GM18502 (cell line): ENCODE measurements around the gene RXRA.

ENCODE experiments used
- ATAC-seq: cut with Tn5 transposase; IDR thresholded peaks from one replicate; pipeline ENCODE4 v1.9.1; 2021; ENCODE audit warnings: mild to moderate bottlenecking; ENCODE audit not compliant: unreplicated experiment, poor library complexity

The RXRA gene

DNA sequence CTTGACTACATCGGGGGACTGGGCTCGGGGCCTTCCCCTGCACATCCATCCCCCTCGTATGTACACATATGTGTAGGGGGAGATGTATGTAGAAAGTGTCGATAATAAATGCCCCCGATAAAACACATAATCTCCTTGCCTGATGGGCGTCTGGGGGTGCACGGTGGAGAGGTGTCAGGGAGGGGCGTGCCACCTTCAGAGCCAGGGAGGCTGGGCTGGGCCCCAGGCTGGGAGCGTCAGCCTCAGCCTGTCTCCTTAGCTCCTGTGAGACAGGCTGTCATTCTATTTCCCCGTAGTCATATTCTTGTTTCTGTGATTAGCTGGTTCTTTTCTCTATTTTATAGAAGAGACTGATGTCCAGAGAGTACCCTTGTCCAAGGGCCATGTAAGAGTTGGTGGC lies 4.7 kb upstream of the RXRA start:
- no peak for ATAC-seq

GRCh38 chr9:134321946-134322741 lies 4.1 kb upstream of the RXRA start:
- no peak for ATAC-seq

DNA sequence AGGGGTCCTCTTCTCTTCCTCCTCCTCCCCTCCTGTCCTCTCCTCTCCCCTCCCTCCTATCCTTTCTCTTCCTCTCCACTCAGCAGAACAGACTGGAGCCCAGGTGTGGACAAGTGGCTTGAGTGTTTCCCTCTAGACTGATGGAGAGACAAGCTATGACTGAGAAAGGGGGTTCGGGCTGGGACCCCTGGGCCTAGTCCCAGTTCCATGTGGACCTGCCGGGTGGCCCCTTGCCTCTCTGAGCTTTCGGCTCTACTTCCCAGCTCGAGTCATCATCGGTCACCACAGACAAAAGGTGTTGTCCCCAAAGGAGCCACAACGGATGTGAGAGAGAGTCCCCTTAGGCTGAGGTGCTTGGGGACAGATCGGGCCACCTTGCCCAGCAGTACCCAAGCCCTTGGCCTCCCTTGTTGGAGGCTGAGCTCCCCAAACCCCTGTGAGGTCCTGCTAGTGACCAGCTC lies 3.4 kb upstream of the RXRA start:
- no peak for ATAC-seq

- ATAC-seq, result no peak
These were observed 2.4 kb upstream of the RXRA start for GRCh38 chr9:134323741-134324358.

GRCh38 chr9:134324359-134325095 lies 1.7 kb upstream of the RXRA start:
- ATAC-seq, result no peak

DNA sequence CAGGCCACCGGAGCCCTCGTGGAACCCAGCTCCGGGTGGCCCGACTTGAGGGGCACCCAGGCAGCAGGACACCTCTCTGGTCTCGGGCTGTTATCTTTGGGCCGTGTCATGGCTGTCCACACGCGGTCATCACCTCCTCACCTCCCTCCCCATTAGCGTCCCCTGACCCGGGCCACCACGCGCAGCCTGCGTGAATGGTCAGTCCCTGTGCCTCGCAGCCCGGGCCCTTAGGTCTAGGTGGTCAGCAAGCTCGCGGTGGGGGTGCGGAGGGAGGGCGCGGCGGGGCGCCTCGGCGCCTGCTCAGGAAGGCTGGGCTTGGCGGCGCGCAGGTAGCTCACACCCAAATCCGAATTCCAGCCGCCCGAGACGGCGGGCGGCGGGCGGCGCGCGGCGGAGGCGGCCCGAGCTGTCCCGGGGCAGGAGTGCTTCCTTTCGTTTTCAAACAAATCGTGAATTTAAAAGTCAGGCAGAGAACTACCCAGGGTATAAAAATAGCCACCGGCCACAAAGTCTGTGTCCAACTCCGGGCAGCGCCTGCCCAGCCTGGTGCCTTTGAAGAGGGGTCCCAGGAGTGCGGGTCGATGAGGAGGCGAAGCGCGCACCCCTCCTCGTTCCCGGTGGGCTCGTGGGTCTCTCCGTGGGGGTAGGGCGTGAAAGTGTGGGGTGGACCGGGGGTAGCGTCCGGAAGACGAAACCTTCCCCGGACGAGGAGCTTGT lies 1.0 kb upstream of the RXRA start:
- peak; percentile 8 for ATAC-seq

DNA sequence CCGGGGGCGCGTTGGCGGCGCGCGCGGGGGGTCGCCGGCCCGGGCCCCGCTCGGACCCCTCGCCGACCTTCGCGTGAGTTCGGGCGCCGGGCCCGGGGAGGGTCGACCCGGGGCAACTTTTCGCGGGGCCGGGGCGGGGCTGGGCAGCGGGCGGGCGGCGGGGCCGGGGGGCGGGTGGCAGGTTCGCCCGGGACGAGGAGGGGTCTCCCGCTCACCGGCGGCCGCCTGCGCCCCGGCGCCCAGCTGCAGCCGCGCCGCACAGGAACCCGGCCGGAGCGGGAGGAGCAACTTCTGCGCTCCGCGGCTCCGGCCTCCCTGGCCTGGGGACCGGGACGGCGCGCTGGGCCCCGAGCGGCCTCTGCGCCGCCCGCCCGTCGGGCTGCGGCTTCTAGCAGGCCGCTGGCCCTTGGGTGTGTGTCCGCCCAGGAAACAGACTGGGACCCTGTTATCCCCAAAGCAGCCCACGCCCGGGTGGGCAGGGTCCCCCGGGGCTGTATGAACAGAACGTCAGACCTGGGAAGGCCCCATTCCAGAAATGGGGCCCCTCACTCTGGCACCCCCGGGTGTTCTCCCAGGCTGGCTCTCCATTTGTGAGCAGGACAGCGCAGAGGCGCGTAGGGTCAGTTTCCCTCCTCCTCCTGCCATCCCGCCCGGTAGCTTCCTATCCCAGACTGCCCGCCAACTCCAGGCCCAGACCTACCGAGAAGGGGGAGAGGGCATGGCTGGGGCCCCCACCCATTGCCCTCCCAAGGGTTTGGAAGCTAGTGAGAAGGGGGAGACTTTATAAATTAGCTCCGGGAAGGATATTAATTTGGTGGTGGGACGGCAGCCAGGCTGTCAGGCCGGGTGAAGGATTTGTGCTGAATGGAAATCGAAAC lies 708 bp downstream of the RXRA start:
- ATAC-seq, result no peak

- no peak for ATAC-seq
These were observed 1.5 kb downstream of the RXRA start for GRCh38 chr9:134327671-134328231.

GRCh38 chr9:134328341-134328840 lies 2.1 kb downstream of the RXRA start:
- no peak for ATAC-seq

DNA sequence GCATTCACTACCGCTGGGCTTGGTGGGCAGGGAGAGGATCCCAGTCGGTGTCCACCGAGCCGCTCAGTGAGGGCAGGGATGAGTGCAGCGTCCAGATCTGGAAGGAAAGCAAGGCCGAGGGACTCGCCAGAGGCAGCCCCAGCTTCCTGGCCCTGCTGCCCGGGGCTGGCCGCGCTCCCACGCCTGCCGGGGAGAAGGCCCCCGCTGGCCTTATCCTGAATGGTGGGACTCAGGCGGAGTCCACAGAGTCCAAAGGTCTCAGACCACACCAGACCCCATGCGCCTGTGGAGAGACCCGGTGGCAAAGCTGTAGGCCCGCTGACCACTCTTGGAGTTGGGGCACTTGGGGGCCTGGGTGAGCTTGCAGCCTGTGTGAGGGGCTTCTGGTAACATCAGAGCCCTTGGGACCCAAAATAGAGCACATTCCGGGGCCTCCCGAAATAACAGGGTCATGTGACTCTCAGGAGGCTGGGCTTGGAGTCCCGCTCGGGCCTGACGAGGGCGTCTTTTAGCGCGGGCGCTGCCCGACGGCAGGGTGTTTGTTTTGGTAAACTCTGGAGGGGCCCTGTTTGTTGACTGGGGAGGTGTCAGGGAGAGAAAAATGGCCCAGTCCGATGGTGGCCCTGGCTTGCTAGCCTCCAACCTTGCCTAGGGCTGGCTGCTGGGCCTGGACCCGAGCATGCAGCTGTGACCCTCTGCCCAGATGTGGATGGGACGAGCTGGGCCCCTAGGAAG lies 2.8 kb downstream of the RXRA start:
- no peak for ATAC-seq

- no peak for ATAC-seq
These were observed 3.3 kb downstream of the RXRA start for GRCh38 chr9:134329576-134329855.

DNA sequence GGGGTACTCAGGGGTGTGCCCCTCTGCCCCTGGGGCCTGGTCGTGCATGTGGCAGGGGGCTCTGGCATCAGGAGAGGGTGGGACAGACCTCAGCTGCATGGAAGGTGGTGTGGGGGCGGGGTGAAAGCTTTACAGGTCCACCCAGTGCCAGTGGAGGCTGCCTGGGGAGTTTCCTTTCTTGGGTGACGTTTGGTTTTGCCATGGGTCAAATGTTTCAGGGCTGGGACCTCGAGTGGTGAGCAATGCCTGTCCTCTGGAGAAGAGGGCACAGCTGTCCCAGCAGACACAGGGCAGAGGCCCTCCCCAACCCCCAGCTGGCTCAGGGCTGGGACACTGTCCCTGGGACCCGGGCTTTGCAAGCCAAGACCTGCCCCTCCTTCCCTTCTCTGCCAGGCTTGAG lies 3.6 kb downstream of the RXRA start:
- no peak for ATAC-seq

DNA sequence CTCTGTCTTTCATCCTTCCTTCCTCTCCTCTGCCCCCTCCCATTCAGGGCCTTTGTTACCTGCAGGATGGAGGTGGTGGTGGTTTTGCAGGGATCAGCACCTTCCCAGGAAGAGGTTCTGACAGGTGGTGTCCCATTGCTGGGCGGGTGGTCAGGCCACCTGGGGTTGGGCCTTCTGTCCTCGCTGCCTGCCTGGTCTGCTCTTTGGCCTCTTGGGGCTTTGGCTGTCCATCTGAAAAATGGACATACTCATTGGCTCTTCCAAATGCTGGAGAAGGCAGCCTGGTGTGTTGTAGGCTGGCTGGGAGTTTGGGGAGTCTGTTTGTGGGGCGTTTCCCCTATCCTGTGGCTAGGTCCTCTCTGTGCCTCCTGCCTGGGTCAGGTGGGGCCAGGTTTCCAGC lies 4.3 kb downstream of the RXRA start:
- ATAC-seq, result no peak

GRCh38 chr9:134331186-134332025 lies 5.2 kb downstream of the RXRA start:
- ATAC-seq, result no peak

- ATAC-seq, result no peak
These were observed 6.0 kb downstream of the RXRA start for GRCh38 chr9:134332266-134332665.

GRCh38 chr9:134332841-134333233 lies 6.6 kb downstream of the RXRA start:
- no peak for ATAC-seq

- no peak for ATAC-seq
These were observed 7.1 kb downstream of the RXRA start for GRCh38 chr9:134333234-134333873.
